Breast epithelium (tissue), 3 donors: ENCODE results near the gene CPPED1.

Source experiments
- POLR2AphosphoS5 ChIP-seq, 3 donors: sonication (generic); formaldehyde crosslinking; IDR thresholded peaks; one replicate each; pipeline ENCODE4 v1.6.1; 2017; ENCODE audit warnings: antibody characterized with exemption in 3 of 3
- TF ChIP-seq, protein P1 (sequence below), 3 donors: fragments of 450-650 bp; IDR thresholded peaks; one replicate each; pipeline ENCODE4 v1.5.1; 2016 to 2017; ENCODE audit warnings: antibody characterized with exemption in 3 of 3, mild to moderate bottlenecking in 3 of 3, moderate library complexity in 3 of 3

DNA sequence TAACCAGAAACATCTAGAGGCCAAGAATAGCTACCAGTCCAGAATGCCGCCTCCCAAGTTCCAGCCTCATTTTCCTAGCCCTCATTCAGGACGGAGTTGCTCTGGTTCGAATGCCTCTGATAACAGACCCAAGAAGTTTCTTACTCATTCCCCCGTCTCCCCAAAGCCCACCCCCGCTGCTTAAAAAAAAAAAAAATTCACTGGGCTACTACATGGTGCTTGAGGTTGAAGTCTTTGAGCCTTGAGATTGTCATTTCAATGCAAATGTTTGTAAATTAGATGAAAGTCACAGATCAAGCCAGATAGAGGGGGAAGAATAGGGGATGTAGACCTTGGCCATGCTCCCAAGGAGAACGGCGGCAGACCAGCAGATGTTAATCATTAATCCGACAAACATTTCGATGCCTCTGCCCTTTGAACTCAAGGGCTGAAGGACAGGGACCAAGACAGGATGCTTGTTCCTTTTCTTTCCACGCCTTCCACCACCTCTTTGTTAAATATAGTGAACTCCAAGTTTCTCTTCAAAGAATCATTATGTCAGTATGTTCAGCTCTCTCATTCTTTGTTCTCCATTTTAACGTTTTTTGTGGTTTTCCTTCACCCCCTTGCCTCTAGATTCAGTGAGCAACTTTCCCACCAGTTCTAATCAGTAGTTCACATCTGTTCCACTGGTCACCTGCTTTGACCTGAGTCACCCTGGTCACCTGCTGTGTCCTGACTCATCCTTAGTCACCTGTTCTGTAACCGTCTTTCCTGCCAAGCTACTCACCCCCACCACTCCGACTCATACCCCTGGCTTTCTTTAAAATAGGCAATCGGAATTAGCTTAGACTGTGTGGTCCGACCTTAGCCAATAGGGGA, 190.3 kb downstream of the CPPED1 start:
- TF ChIP-seq, protein P1, sequence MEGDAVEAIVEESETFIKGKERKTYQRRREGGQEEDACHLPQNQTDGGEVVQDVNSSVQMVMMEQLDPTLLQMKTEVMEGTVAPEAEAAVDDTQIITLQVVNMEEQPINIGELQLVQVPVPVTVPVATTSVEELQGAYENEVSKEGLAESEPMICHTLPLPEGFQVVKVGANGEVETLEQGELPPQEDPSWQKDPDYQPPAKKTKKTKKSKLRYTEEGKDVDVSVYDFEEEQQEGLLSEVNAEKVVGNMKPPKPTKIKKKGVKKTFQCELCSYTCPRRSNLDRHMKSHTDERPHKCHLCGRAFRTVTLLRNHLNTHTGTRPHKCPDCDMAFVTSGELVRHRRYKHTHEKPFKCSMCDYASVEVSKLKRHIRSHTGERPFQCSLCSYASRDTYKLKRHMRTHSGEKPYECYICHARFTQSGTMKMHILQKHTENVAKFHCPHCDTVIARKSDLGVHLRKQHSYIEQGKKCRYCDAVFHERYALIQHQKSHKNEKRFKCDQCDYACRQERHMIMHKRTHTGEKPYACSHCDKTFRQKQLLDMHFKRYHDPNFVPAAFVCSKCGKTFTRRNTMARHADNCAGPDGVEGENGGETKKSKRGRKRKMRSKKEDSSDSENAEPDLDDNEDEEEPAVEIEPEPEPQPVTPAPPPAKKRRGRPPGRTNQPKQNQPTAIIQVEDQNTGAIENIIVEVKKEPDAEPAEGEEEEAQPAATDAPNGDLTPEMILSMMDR (IDR thresholded peaks at IDR 0.05), result no peak
- TF ChIP-seq POLR2AphosphoS5 (IDR thresholded peaks at IDR 0.05), result no peak
